ENCODE data around the gene SCPEP1.
"Not testable (repeated sequence)": the region's sequence is repeated elsewhere in the genome, so short reads cannot be mapped to it uniquely, and the experiment has no call there.

The SCPEP1 gene

DNA sequence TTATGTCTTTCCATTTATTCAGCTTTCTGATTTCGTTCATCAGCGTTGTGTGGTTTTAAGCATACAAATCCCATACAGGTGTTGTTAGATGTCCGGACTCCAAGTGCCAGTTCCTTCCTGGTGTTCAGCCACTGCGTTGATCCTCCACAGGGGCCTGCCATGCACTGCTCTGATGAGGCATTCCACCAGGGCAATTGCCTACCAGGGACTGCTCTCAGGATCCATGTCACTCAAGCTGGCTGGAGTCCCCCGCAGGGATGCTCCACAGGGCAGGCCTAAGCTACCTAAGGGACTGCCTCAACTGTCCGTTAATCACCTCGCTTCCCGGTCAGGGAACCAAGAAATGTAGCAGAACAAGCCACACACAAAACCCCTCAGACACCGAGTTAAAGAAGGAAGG is 12.7 kb upstream of the SCPEP1 start:
- not testable (repeated sequence) for DNase-seq (ENCODE audit: low read depth)

DNA sequence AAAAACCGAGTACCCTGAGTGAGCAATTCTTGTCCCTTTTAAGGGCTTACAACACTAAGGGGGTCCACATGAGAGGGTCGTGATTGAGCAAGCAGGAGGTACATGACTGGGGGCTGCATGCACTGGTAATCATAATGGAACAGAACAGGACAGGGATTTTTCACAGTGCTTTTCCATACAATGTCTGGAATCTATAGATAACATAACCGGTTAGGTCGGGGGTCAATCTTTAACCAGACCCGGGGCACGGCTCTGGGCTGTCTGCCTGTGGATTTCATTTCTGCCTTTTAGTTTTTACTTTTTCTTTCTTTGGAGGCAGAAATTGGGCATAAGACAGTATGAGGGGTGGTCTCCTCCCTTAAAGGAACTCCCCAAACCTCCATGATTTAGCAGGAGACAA is 12.2 kb upstream of the SCPEP1 start:
- not testable (repeated sequence) for DNase-seq (ENCODE audit: low read depth)

DNA sequence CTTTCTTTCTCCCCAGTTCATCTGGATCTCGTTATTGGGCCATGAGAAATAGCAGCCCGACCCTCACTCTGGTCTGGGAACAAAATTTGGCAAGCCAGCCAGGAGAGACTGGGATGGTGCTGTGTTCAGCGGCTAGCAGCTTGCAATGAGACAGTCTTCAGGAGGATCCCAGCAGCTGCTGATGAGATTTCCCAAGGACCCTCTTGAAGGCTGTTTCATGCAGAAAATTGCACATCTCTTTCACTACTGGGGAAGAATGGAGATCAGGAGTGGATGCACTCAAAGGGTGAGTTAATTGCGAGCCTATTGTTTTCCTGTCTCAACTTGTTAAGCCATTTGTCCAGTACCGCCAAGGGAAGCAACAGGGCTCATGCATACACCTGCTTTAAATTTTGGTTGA is 11.6 kb upstream of the SCPEP1 start:
- no peak for DNase-seq (ENCODE audit: low read depth)

DNA sequence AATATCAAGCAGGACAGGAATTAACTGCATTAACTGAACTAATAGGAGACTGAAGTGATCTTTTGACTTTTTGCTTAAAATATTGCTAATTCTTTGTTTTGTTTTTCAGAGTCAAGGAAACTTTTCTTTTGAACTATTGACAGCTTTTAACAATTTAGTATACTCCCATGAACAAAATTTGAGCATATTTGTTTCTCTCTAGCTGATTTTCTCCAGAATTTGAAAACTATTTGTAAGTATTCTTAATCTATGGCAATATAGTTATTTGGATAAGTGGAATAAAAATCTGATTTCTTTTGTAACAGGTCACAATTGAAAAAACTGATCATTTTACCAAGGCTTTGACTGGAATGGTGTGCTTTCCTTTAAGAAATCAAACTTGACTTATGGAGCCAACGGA is 7.0 kb upstream of the SCPEP1 start:
- DNase-seq (ENCODE audit: low read depth) = no peak

DNA sequence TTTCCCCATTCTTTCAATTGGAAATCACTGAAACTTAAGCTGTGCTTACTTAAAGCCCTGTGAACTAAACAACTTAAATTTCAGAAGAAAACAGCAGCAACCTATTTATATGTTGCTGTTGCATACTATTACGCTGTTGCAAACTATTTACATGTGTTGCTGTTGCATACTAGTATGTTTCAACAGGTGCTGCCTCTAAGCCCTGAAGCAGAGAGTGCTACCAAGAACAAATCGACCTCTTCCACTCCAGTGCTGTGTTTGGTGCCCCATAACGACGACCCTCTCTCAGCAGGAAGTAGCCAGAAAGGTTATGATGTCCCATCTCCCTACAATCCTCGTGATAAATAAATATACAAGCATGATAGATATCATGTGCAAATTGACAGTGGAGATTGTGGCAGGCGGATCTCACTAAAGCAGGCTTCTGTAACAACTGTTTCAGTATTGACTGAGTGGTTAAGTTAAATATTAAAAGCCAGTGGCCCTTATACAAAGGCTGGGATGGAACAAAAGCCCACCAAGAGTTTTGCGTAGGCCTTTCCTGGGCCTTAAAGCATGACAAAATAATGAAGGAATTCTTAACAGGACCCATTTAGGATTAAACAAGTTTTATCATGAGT is 5.7 kb upstream of the SCPEP1 start:
- DNase-seq (ENCODE audit: low read depth) = no peak

DNA sequence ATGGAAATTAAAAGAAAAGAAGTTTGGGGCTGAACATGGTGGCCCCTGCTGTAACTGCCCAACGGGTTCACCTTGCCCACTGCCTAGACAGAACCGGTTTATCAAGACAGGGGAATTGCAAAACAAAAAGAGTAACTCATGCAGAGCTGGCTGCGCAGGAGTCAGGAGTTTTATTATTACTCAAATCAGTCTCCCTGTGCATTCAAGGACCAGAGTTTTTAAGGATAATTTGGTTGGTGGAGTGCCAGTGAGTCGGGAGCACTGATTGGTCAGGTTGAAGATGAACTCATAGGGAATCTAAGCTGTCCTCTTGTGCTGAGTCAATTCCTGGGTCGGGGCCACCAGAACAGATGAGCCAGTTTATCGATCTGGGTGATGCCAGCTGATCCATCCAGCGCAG is 4.4 kb upstream of the SCPEP1 start:
- DNase-seq (ENCODE audit: low read depth) = no peak

DNA sequence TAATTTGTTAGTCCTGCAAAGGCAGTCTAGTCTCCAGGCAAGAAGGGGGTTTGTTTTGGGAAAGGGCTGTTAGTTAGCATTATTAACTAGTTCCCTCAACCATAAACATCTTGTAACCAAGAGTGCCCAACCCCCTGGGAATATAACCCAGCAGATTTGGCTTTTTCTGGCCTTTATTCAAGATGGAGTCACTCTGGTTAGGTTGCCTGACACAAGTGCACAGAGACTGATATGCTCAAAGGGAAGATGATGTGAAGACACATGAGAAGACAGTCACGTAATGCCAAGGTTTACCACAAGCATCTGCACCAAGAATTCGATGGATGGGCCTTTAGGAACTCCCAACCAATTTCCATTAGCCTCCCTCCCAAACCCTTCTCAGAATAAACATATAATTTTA is 3.9 kb upstream of the SCPEP1 start:
- DNase-seq (ENCODE audit: low read depth) = no peak

DNA sequence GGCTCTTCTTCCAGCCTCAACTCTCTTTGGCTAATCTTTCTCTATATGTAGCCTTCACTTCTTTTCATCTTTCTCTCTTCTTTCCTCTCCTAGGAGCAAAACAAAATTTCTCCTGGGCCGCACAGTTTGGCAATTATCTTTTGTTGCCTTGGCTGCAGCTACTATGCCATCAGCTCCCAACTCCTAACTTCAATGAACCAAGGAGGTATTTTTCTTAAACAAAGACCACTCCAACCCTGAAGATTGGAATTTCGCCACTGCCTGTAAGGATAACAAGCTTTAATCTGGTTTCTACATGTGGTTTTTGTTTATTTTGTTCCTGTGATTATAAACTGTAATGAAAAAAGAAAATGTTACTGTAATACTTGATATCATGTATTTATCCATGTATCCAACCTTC is 2.3 kb upstream of the SCPEP1 start:
- no peak for DNase-seq (ENCODE audit: low read depth)

DNA sequence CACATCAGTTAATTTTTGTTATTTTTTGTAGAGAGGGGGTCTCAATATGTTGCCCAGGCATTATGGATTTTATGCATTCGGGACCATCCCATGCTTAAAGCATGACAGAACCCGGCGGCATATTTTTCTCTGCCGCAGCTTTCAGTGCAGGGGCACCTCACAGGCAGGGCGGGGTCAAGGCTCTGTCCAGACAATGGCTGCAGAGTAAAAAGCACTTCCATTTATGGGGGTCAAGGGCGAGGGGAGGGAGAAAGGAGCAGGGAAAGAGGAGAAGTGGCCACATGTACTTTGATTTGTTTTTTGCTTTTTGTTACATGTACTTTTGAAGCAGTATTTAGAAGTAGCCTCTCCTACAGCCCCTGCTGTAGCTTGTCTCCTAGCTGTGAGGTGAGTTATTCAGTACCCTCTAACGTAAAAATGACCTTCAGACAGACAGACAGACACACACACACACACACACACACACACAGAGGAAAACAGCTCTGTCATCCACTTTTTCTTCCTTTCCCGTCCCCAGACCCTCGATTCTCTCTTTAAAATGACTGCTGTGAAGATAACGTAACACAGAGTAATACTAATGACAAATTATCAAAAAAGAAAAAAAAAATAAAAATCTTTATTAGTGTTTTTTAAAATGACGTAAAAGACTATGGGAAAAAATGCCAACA is 856 bp upstream of the SCPEP1 start:
- no peak for DNase-seq (ENCODE audit: low read depth)

DNA sequence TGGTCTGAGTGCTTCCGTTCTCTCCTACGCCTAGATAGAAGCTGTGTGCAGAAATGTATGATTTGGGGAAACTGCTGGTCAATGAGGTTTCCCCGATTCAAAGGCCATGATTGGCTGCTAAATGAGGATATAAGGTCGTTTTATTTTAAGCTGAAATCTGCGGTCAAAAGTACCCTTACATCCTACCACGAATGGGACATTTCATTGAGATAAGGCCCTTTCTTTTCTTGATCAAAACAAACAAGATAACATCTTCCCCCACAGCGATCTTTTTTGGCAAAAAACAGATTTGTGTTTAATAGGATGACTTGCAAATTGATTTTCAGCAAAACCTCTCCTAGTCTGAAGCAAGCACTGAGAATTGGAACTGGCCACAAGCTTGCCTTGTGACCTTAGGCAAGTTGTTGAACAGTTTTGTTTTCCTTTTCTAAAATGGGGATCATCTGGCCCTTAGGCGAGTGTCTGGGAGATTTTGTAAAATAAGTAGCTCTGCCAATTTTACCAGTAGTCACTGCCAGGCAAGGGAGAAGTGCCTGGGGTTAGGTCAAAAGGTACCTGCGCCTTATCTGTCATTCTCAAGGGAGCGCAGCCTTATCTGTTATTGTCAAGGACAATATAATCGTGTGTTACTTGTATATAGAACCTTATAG is 635 bp downstream of the SCPEP1 start:
- DNase-seq (ENCODE audit: low read depth) = no peak

DNA sequence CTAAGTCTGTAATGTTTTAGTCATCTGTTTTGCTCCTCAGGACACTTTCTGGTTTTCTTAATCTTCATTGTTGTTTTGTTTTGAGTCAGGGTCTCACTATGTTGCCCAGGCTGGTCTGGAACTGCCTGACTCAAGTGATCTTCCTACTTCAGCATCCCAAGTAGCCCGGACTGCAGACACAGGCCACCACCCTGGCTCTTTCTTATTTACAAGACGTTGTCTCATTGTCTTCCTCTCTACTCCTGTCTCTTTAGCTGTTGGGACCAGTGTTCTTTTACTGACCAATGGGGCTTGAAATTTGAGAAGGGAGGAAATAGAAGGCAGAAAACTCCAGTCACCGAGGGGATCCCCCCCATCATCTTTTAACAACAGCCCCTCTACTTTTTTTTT is 1.2 kb downstream of the SCPEP1 start:
- DNase-seq (ENCODE audit: low read depth) = no peak

DNA sequence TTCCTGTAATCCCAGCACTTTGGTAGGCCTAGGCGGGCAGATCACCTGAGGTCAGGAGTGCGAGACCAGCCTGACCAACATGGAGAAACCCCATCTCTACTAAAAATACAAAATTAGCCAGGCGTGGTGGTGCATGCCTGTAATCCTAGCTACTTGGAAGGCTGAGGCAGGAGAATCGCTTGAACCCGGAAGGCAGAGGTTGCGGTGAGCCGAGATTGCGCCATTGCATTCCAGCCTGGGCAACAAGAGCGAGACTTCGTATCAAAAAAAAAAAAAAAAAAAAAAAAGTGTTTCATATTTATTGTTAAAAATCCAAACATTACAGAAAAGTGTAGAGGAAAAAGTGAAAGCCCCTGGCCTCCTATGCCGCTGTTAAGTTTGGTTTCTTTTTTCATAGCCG is 2.6 kb downstream of the SCPEP1 start:
- not testable (repeated sequence) for DNase-seq (ENCODE audit: low read depth)

DNA sequence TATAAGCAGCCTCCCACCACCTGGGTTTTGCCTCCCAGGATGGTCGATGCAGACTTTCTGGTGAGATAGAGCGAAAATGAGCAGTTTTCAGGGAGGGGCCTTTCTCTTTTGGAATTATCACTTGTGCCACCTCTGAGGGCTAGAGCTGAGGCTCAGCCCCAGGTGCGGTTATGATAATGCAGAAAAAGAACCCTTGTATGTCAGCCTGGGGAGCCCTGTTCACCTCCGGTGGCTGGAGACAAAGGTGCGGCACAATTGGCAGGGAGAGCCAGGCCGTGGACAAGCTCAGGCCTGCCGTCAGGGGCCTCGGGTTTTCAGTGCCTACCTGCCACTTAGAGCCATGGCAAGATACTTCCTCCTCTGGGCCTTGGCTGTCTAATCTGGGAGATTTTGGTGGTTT is 4.4 kb downstream of the SCPEP1 start:
- no peak for DNase-seq (ENCODE audit: low read depth)

DNA sequence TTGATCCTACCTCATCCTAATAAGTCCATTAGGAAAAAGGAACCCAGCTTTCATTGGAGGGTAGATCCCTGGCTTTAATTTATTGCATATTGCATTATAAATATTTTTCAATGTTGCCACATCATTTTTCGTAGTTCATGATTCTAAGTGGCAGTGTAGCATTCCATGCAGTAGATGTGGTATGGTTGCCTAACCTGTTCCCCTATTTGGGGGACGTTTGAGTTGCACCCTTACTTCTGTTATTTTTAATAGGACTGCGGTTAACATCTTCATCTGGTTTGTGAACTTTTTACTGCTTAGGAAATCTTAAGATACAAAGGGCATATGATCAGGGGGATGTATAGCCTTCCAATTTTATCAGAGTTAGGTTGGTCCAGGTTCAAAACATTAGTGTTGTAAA is 5.4 kb downstream of the SCPEP1 start:
- no peak for DNase-seq (ENCODE audit: low read depth)

DNA sequence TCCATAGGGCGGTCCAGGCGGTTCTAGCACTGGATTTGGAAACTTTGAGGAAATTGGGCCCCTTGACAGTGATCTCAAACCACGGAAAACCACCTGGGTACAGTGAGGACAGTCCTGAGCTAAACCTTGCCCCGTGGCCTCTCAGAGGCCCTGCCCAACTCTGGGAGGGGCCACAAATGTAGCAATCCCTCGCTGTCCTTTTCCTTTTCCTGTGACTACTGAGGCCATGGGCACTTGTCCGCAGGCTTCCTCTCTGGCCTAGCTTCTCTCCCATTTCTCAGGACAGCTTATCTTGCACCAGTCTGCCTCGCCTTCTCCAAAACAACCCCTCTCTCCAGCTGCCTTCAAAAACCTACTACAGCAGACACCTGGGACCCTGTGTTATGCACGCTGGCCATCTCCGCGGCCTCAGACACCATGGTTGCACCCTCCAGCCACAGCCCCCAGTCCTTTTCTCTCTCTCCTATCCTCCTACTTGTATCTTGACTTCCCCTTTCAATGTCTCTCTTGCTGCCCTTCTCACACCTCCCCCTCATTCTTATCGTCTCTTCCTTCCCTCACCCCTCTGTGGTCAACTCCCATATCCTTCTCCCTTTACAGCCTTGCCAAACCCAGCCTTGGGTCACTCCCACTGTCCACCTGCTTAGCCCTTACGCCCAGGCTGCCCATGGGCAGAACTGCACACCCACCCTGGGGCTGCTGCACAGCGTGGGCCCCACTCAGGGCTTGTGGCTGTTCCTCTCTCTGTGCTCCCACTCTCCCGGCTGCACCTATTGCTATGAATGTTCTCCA is 7.6 kb downstream of the SCPEP1 start:
- DNase-seq (ENCODE audit: low read depth) = no peak

DNA sequence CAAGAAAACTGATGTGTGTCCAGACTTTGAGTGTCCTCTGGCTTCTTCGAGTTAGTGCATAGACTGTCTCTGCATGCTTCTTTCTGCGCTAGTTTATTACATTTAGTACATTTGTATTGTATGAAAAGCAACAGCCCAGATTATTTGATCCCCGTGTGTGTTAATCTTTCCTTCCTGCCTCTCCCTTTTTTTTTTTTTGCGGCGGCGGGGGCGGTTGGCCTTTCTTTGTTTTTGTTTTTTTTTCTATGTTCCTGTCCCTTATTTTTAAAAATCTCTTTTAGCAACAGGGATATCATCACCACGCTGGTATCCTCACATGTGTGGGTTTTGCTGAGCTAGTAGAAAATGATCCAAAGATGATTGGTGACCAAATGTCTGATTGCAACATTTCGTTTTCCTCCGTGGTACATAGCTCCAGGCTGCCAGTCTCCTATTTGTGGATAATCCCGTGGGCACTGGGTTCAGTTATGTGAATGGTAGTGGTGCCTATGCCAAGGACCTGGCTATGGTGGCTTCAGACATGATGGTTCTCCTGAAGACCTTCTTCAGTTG is 9.4 kb downstream of the SCPEP1 start:
- DNase-seq (ENCODE audit: low read depth) = no peak

DNA sequence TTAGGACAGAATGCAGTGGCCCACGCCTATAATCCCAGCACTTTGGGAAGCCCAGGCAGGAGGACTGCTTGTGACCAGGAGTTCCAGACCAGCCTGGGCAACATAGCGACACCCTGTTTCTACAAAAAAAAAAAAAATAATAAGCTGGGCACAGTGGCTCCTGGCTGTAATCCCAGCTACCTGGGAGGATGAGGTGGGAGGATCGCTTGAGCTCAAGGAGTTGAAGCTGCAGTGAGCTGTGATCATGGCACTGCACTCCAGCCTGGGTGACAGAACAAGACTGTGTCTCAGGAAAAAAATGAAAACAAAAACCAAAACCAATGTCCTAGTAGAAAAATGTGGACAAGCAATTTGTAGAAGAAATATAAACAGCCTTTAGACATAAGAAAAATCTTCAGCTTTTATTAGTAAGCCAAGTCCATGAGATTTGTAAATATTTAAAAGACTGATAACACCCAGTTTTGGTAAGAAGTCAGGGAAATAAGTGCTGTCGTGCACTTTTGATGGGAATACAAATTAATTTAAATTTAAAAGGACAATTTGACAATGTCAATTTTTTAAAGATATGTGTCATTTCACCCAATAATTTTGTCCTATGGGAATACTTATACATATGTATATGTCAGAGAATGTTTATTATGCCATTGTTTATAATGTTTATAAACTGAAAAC is 11.1 kb downstream of the SCPEP1 start:
- DNase-seq (ENCODE audit: low read depth) = no peak

DNA sequence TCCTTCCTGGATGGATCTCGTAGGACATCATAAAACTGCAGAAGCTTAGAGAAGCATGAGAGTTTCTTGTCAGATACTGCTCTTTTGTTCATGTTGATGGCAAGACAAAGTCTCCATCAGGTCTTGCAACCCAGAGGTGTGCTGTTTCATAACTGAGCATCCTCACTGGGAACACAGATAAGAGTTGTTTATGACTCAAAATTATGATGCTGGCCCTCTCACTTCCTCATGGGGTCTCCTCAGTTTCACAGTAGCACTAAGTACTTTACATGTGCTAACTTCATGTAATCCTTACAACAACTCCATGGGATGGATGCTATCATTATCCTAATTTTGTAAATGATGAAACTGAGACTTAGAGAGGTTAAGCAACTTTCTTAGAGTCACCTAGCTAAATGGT is 14.4 kb downstream of the SCPEP1 start:
- DNase-seq (ENCODE audit: low read depth) = no peak

DNA sequence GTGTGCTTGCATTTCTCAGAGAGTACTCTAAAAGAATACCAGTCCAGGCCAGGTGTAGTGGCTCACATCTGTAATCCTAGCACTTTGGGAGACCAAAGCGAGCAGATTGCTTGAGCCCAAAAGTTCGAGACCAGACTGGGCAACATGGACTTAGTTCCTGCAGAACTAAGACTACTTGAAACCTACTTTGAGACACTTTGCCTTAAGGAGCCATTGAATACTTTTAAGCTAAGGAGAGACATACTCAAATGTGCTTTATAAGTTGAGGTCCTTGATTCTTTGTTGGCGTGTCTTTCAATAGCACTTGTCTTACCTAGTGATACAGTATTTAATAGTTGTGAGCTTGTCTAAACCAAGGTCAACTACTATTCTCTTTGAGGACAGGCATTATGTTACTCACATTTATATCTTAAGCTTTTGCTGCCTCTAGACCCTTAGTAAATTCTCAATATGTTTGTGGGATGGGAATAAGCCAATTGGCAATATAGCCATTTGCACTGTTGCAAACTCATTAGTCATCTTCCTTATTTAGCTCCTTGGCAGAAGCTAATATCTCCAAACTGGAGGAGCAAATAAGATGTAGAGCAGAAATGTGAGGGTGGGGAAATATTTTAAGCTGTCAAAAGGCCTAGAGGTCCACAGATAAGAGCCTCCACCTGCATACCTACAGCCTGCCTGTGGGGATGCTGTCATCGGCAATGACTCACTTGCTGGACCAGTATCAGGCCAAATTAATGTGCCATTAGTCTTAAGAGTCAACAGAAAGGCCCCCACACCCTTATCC is 16.3 kb downstream of the SCPEP1 start:
- no peak for DNase-seq (ENCODE audit: low read depth)

DNA sequence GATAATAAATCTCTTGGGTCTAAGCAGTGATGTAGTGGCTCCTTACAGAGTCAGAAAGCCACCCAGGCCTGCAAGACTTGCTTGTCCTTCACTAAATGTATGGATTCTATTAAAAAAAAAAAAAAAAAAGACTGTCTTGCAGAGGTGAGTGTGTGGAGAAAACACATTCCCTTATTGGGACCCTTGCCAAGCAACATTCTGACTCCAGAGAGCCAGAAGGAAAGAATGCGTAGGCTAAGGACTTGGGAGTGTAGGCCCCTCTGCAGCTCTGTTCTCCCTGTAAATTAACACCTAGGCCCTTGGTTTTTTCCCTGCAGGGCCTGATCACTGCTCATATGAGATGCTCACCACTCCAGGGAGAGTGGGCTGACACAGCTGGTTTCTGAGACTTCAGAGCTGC is 17.8 kb downstream of the SCPEP1 start:
- no peak for DNase-seq (ENCODE audit: low read depth)

DNA sequence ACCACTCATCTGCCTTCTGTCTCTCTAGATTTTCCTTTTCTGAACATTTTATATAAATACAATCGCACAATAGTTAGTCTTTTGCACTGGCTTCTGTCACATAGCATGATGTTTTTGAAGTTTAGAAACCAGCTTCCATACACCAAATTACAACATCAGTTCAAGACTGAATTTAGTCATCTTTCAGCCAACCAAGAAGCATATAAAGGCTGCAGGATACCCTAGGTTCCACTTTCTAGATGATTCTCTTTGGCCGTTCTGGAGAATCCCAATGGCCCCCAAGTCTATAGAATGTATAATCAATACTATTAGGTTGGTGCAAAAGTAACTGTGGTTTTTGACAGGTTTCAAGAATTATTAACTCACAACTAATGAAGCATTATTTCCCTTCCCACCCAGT is 19.4 kb downstream of the SCPEP1 start:
- DNase-seq (ENCODE audit: low read depth) = no peak
